Endothelial cell of umbilical vein (primary cell): ENCODE data around the gene CDH3. TPM values are rescaled to one million over a fixed set of nuclear protein-coding genes. Genes with fewer than 3 reads are reported as not detected.

Experiments
- BruUV-seq: library from RNA; stranded (reverse); fragments of 400-500 nt; replicated peaks from 2 replicates; lab custom pipeline; 2021; lab: Mats Ljungman, UMichigan
- CTCF ChIA-PET: fragments of 300-600, 350-600 bp; sonication (Branson Sonifier 250); formaldehyde crosslinking; loops from one replicate; lab custom pipeline; 2021; ENCODE audit warnings: antibody characterized with exemption, inconsistent platforms; lab: Charles Lee
- POLR2A ChIA-PET: fragments of 300-600, 350-600 bp; sonication (Branson Sonifier 250); formaldehyde crosslinking; loops from one replicate; lab custom pipeline; 2021; ENCODE audit warnings: antibody characterized with exemption, inconsistent platforms; lab: Charles Lee
- DNase-seq: peaks from one replicate; pipeline ENCODE4 v3.0.0-alpha.2; 2011; ENCODE audit warnings: low read depth, low spot score
- FAIRE-seq: peaks from 2 replicates; lab custom pipeline; 2011; peaks lifted over from hg19 to GRCh38; lab: Jason Lieb, UNC
- H2AFZ ChIP-seq: 2 replicates; pipeline ENCODE4 v1.6.0; 2012; ENCODE audit warnings: low read depth, low read length, control low read depth, inconsistent platforms
- H3K27ac ChIP-seq: 2 replicates; pipeline ENCODE4 v1.5.1; 2011; ENCODE audit warnings: low read depth, mild to moderate bottlenecking, control low read depth, low read length, moderate library complexity; ENCODE audit not compliant: insufficient read depth
- H3K27me3 ChIP-seq, 2 experiments: 2 replicates each; pipeline versions ENCODE4 v1.6.0 to v1.6.1; 2011; ENCODE audit warnings: low read length in 2 of 2, mixed read lengths in 1 of 2; ENCODE audit not compliant: control insufficient read depth in 2 of 2, insufficient read depth in 2 of 2
- H3K36me3 ChIP-seq, 2 experiments: 2 replicates in 1 of 2; 3 replicates in 1 of 2; pipeline ENCODE4 v1.5.1; 2011; ENCODE audit warnings: low read length in 2 of 2, mild to moderate bottlenecking in 1 of 2, moderate library complexity in 1 of 2; ENCODE audit not compliant: control insufficient read depth in 2 of 2, insufficient read depth in 2 of 2; ENCODE audit errors: extremely low read depth in 1 of 2
- H3K4me1 ChIP-seq: 3 replicates; pipeline ENCODE4 v1.5.1; 2011; ENCODE audit warnings: mild to moderate bottlenecking, low read length; ENCODE audit not compliant: control insufficient read depth, insufficient read depth; ENCODE audit errors: extremely low read depth
- H3K4me2 ChIP-seq: 2 replicates; pipeline ENCODE4 v1.6.1; 2011; ENCODE audit warnings: low read length, control low read depth, mixed read lengths; ENCODE audit not compliant: insufficient read depth
- H3K4me3 ChIP-seq, 3 experiments: fragments of 200-600 bp in 1 of 3; sonication (generic), shearing (Covaris generic) in 1 of 3; replicated peaks in 1 of 3; 2 replicates each; pipeline ENCODE4 v1.5.1; 2011 to 2016; ENCODE audit warnings: control low read depth in 3 of 3, low read length in 3 of 3, mild to moderate bottlenecking in 2 of 3, inconsistent platforms in 1 of 3, low read depth in 1 of 3, moderate library complexity in 1 of 3; ENCODE audit not compliant: insufficient read depth in 1 of 3
- H3K79me2 ChIP-seq: 2 replicates; pipeline ENCODE4 v1.6.0; 2012; ENCODE audit warnings: low read length, inconsistent platforms; ENCODE audit not compliant: control insufficient read depth, insufficient read depth
- H3K9ac ChIP-seq: replicated peaks from 2 replicates; pipeline ENCODE3; 2011; ENCODE audit warnings: low read length, control low read depth; ENCODE audit not compliant: insufficient read depth; ENCODE audit errors: extremely low read depth
- H3K9me1 ChIP-seq: replicated peaks from 3 replicates; pipeline ENCODE4 v1.6.0; 2011; ENCODE audit warnings: mild to moderate bottlenecking, low read length; ENCODE audit not compliant: control insufficient read depth, insufficient read depth; ENCODE audit errors: extremely low read depth
- H3K9me3 ChIP-seq: replicated peaks from 2 replicates; pipeline ENCODE4 v1.5.1; 2012; ENCODE audit warnings: low read length, inconsistent platforms; ENCODE audit not compliant: control insufficient read depth, insufficient read depth
- H4K20me1 ChIP-seq: replicated peaks from 2 replicates; pipeline ENCODE3; 2011; ENCODE audit warnings: mild to moderate bottlenecking, low read length; ENCODE audit not compliant: control insufficient read depth, insufficient read depth; ENCODE audit errors: extremely low read depth
- EZH2 ChIP-seq: IDR thresholded peaks from 2 replicates; pipeline ENCODE4 v1.6.1; 2012; ENCODE audit warnings: borderline replicate concordance, low read depth, mild to moderate bottlenecking, moderate library complexity, low read length, inconsistent platforms; ENCODE audit not compliant: severe bottlenecking
- FOS ChIP-seq: IDR thresholded peaks from 2 replicates; pipeline ENCODE4 v1.6.1; 2011; ENCODE audit warnings: mild to moderate bottlenecking, low read length, moderate library complexity, borderline replicate concordance; ENCODE audit not compliant: insufficient read depth
- GATA2 ChIP-seq: IDR thresholded peaks from 2 replicates; pipeline ENCODE4 v1.7.0; 2011; ENCODE audit warnings: low read depth, mild to moderate bottlenecking, moderate library complexity, mixed read lengths, low read length; ENCODE audit not compliant: insufficient read length, insufficient read depth
- JUN ChIP-seq: IDR thresholded peaks from 2 replicates; pipeline ENCODE4 v1.6.1; 2011; ENCODE audit warnings: borderline replicate concordance, low read depth; ENCODE audit not compliant: insufficient read length, insufficient read depth
- MAX ChIP-seq: IDR thresholded peaks from 2 replicates; pipeline ENCODE4 v1.6.1; 2011; ENCODE audit not compliant: insufficient read depth, insufficient read length
- POLR2A ChIP-seq: IDR thresholded peaks from 2 replicates; pipeline ENCODE4 v1.6.1; 2012; ENCODE audit warnings: low read depth, mild to moderate bottlenecking, control low read depth, low read length
- POLR2AphosphoS5 ChIP-seq: IDR thresholded peaks from 2 replicates; pipeline ENCODE4 v1.6.1; 2012; ENCODE audit warnings: low read depth, mild to moderate bottlenecking, control low read depth, low read length, moderate library complexity; ENCODE audit not compliant: insufficient read depth
- dilution Hi-C: fragments of 300-500 bp; cut with MboI; formaldehyde crosslinking; loops from one replicate; pipeline ENCODE4 v1.15.0; 2019; ENCODE audit warnings: low sequenced_read_pairs; ENCODE audit not compliant: extremely low pct_ligation_motif_present
- intact Hi-C: fragments of 100-400 bp; cut with micrococcal nuclease; formaldehyde crosslinking; loops from one replicate; pipeline ENCODE4 v1.10.0; 2022
- polyA plus RNA-seq, 4 experiments: library from polyadenylated mRNA; depleted of rRNA in 3 of 4; stranded (reverse) in 3 of 4; unstranded in 1 of 4; fragments of >200 nt; gene quantifications; 2 replicates each; pipeline versions ENCODE4 v1.2.1 to v1.2.3, GENCODE V29; 2011 to 2012; ENCODE audit warnings: missing spikeins in 1 of 4
- total RNA-seq: library from RNA; stranded (reverse); gene quantifications from 2 replicates; pipeline ENCODE4 v1.2.3, GENCODE V29; 2021
- TF ChIP-seq, protein P1 (sequence below), 2 donors: IDR thresholded peaks; 1 replicate in 1 of 2; 2 replicates in 1 of 2; pipeline ENCODE4 v1.5.1; 2011; ENCODE audit warnings: low read length in 2 of 2, mild to moderate bottlenecking in 2 of 2, moderate library complexity in 2 of 2, control low read depth in 1 of 2, inconsistent platforms in 1 of 2, low read depth in 1 of 2; ENCODE audit not compliant: insufficient read depth in 1 of 2; ENCODE audit errors: extremely low read depth in 1 of 2

The CDH3 gene
- total and polyA plus RNA-seq, 2 donors (not counting 3 experiments of a cell fraction or from before 2014, with no cell fraction given) = 0.03 TPM; not detected in 1

DNA sequence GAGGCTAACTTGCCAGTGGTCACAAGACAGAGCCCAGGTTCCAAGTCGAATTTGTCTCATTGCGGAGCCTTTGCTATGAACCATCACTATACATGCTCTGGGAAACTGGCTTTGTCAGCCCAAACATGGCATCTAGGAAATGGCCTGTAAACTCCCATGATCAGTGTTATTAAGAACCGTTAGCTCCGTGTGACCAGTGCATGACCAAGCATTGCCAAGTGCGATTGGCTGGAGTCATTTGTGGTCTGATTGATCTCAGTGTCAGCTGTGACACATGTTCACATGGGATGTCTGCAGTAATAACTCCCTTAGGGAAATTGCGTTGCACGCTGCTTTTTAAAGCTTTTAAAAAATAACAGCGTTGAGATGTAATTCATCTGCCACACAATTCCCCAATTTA lies 18.6 kb upstream of the CDH3 start:
- FAIRE-seq = no peak
- CTCF ChIA-PET = no interaction called here

More for the DNA sequence above, 18.6 kb upstream of the CDH3 start:
- Histone ChIP-seq H3K27me3 (no peaks in the 10 kb centered on the region), H3K27ac (no peak overlapping the region), H3K4me2 (no peak overlapping the region), H3K9me1 (no peaks in the 10 kb centered on the region), H3K36me3 (no peaks in the 10 kb centered on the region), H3K9ac (no peak overlapping the region), H3K9me3 (no peaks in the 10 kb centered on the region), H3K4me1 (no peaks in the 10 kb centered on the region), H3K4me3 (no peak overlapping the region), H3K79me2 (no peaks in the 10 kb centered on the region), H2AFZ (no peak overlapping the region), H4K20me1 (no peaks in the 10 kb centered on the region)
- dilution Hi-C loops (no loop called here), intact Hi-C loops (no loop called here)
- TF ChIP-seq POLR2A (no peak), EZH2 (no peak), GATA2 (no peak), FOS (no peak), POLR2AphosphoS5 (no peak), MAX (no peak), JUN (no peak)
- TF ChIP-seq, protein P1, sequence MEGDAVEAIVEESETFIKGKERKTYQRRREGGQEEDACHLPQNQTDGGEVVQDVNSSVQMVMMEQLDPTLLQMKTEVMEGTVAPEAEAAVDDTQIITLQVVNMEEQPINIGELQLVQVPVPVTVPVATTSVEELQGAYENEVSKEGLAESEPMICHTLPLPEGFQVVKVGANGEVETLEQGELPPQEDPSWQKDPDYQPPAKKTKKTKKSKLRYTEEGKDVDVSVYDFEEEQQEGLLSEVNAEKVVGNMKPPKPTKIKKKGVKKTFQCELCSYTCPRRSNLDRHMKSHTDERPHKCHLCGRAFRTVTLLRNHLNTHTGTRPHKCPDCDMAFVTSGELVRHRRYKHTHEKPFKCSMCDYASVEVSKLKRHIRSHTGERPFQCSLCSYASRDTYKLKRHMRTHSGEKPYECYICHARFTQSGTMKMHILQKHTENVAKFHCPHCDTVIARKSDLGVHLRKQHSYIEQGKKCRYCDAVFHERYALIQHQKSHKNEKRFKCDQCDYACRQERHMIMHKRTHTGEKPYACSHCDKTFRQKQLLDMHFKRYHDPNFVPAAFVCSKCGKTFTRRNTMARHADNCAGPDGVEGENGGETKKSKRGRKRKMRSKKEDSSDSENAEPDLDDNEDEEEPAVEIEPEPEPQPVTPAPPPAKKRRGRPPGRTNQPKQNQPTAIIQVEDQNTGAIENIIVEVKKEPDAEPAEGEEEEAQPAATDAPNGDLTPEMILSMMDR (IDR thresholded peaks at IDR 0.05; ENCODE audit: extremely low read depth in 1 of 2, insufficient read depth in 1 of 2, low read depth in 1 of 2, low read length in 2 of 2) = no peak
- POLR2A ChIA-PET = no interaction called here
- DNase-seq = no peak
- no TSS peak for BruUV-seq
